H9 (cell line): ENCODE results near the gene CD52. TPM values are rescaled to one million over a fixed set of nuclear protein-coding genes. Genes with fewer than 3 reads are reported as not detected.

Source experiments
- DNase-seq: peaks from one replicate; pipeline ENCODE4 v3.0.0-alpha.2; 2017
- H2AFZ ChIP-seq: one replicate; pipeline ENCODE4 v1.6.1; 2013; ENCODE audit warnings: mild to moderate bottlenecking, low read length, control low read depth, moderate library complexity
- H2AK5ac ChIP-seq: 2 replicates; pipeline ENCODE4 v1.6.1; 2013; ENCODE audit warnings: low read length, control low read depth, mixed read lengths; ENCODE audit not compliant: insufficient read length
- H2BK120ac ChIP-seq: one replicate; pipeline ENCODE4 v1.6.1; 2013; ENCODE audit warnings: low read depth, mild to moderate bottlenecking, low read length, control low read depth, inconsistent platforms; ENCODE audit not compliant: poor library complexity, severe bottlenecking
- H2BK12ac ChIP-seq: 2 replicates; pipeline ENCODE4 v1.6.1; 2013; ENCODE audit warnings: low read length, control low read depth, mixed read lengths, low read depth; ENCODE audit not compliant: insufficient read length
- H2BK15ac ChIP-seq: 2 replicates; pipeline ENCODE4 v1.6.1; 2013; ENCODE audit warnings: low read depth, low read length, control low read depth
- H2BK20ac ChIP-seq: one replicate; pipeline ENCODE4 v1.6.1; 2013; ENCODE audit warnings: low read depth, mild to moderate bottlenecking, low read length, control low read depth, inconsistent platforms; ENCODE audit not compliant: poor library complexity, severe bottlenecking
- H2BK5ac ChIP-seq: 2 replicates; pipeline ENCODE4 v1.6.1; 2013; ENCODE audit warnings: low read length, control low read depth, mixed read lengths; ENCODE audit not compliant: insufficient read length
- H3K14ac ChIP-seq: 2 replicates; pipeline ENCODE4 v1.6.1; 2013; ENCODE audit warnings: low read length, control low read depth; ENCODE audit not compliant: insufficient read depth
- H3K18ac ChIP-seq: 2 replicates; pipeline ENCODE4 v1.6.1; 2013; ENCODE audit warnings: low read depth, mild to moderate bottlenecking, mixed read lengths, low read length, control low read depth; ENCODE audit not compliant: insufficient read length
- H3K23ac ChIP-seq: 2 replicates; pipeline ENCODE4 v1.6.1; 2013; ENCODE audit warnings: low read length, control low read depth, mixed read lengths, low read depth; ENCODE audit not compliant: insufficient read length
- H3K23me2 ChIP-seq: 2 replicates; pipeline ENCODE4 v1.6.1; 2013; ENCODE audit warnings: low read depth, mild to moderate bottlenecking, mixed read lengths, low read length, control low read depth; ENCODE audit not compliant: insufficient read length, poor library complexity, severe bottlenecking
- H3K27ac ChIP-seq: 2 replicates; pipeline ENCODE4 v1.5.1; 2013; ENCODE audit warnings: low read length, control low read depth, mixed read lengths, low read depth; ENCODE audit not compliant: insufficient read length
- H3K27me3 ChIP-seq: 2 replicates; pipeline ENCODE4 v1.6.1; 2013; ENCODE audit warnings: low read length, control low read depth, inconsistent platforms; ENCODE audit not compliant: insufficient read depth
- H3K4ac ChIP-seq: 2 replicates; pipeline ENCODE4 v1.6.1; 2013; ENCODE audit warnings: low read depth, mild to moderate bottlenecking, control low read depth, inconsistent platforms, low read length, moderate library complexity
- H3K4me1 ChIP-seq: 2 replicates; pipeline ENCODE4 v1.6.1; 2013; ENCODE audit warnings: low read length, control low read depth, inconsistent platforms; ENCODE audit not compliant: insufficient read depth
- H3K4me2 ChIP-seq: 2 replicates; pipeline ENCODE4 v1.6.1; 2013; ENCODE audit warnings: low read length, control low read depth, mixed read lengths; ENCODE audit not compliant: insufficient read length, insufficient read depth
- H3K56ac ChIP-seq: 2 replicates; pipeline ENCODE4 v1.6.1; 2013; ENCODE audit warnings: low read depth, mild to moderate bottlenecking, mixed read lengths, low read length, control low read depth; ENCODE audit not compliant: insufficient read length
- H3K79me1 ChIP-seq: 2 replicates; pipeline ENCODE4 v1.6.1; 2013; ENCODE audit warnings: low read depth, mild to moderate bottlenecking, moderate library complexity, low read length, control low read depth, inconsistent platforms; ENCODE audit not compliant: insufficient read depth, poor library complexity, severe bottlenecking
- H3K79me2 ChIP-seq: 2 replicates; pipeline ENCODE4 v1.6.1; 2013; ENCODE audit warnings: low read length, control low read depth, inconsistent platforms; ENCODE audit not compliant: insufficient read depth
- H3K9ac ChIP-seq: 2 replicates; pipeline ENCODE4 v1.6.1; 2013; ENCODE audit warnings: low read length, control low read depth, mixed read lengths; ENCODE audit not compliant: insufficient read length; ENCODE audit errors: extremely low read depth
- H3K9me3 ChIP-seq: one replicate; pipeline ENCODE4 v1.6.1; 2013; ENCODE audit warnings: low read depth, low read length, inconsistent platforms; ENCODE audit not compliant: control insufficient read depth
- H3T11ph ChIP-seq: one replicate; pipeline ENCODE4 v1.6.1; 2013; ENCODE audit warnings: mild to moderate bottlenecking, low read length, control low read depth, inconsistent platforms
- H4K20me1 ChIP-seq: one replicate; pipeline ENCODE4 v1.6.1; 2013; ENCODE audit not compliant: control insufficient read depth, insufficient read length, insufficient read depth
- H4K5ac ChIP-seq: 2 replicates; pipeline ENCODE4 v1.6.1; 2013; ENCODE audit warnings: low read depth, mild to moderate bottlenecking, mixed read lengths, low read length, control low read depth; ENCODE audit not compliant: insufficient read length
- H4K8ac ChIP-seq: replicated peaks from 2 replicates; pipeline ENCODE4 v1.6.1; 2013; ENCODE audit warnings: low read length, control low read depth, mixed read lengths, low read depth; ENCODE audit not compliant: insufficient read length
- H4K91ac ChIP-seq: 2 replicates; pipeline ENCODE4 v1.6.1; 2013; ENCODE audit warnings: low read depth, mild to moderate bottlenecking, moderate library complexity, mixed read lengths, low read length, control low read depth; ENCODE audit not compliant: insufficient read length
- H3K27ac Mint-ChIP-seq, 3 experiments: 2 replicates in 2 of 3; 3 replicates in 1 of 3; pipeline ENCODE4 v1.8.0; 2020 to 2021; ENCODE audit warnings: mixed read lengths in 3 of 3, mild to moderate bottlenecking in 1 of 3, moderate library complexity in 1 of 3
- H3K27me3 Mint-ChIP-seq: 2 replicates; pipeline ENCODE4 v1.8.0; 2021; ENCODE audit warnings: low read depth, mild to moderate bottlenecking, moderate library complexity, mixed read lengths
- H3K36me3 Mint-ChIP-seq, 3 experiments: 2 replicates in 2 of 3; 3 replicates in 1 of 3; pipeline ENCODE4 v1.8.0; 2020 to 2021; ENCODE audit warnings: low read depth in 3 of 3, mixed read lengths in 3 of 3; ENCODE audit not compliant: insufficient read depth in 1 of 3
- H3K4me1 Mint-ChIP-seq, 2 experiments: 2 replicates each; pipeline ENCODE4 v1.8.0; 2020; ENCODE audit warnings: mixed read lengths in 2 of 2
- H3K4me3 Mint-ChIP-seq, 2 experiments: 2 replicates in 1 of 2; 3 replicates in 1 of 2; pipeline ENCODE4 v1.8.0; 2020 to 2021; ENCODE audit warnings: mild to moderate bottlenecking in 2 of 2, mixed read lengths in 2 of 2, moderate library complexity in 1 of 2
- H3K9me3 Mint-ChIP-seq, 2 experiments: 2 replicates in 1 of 2; 3 replicates in 1 of 2; pipeline ENCODE4 v1.8.0; 2020; ENCODE audit warnings: mild to moderate bottlenecking in 2 of 2, mixed read lengths in 2 of 2, moderate library complexity in 1 of 2
- WGBS: extraction: QIAGEN DNeasy Blood & Tissue Kit; methylation state at CpG from one replicate; pipeline ENCODE4 v1.1.7; 2013; ENCODE audit warnings: missing lambda C conversion rate, low lambda C conversion rate, mixed read lengths; ENCODE audit not compliant: insufficient read length; ENCODE audit errors: extremely low coverage; 5-methylcytosine and 5-hydroxymethylcytosine counted together
- total RNA-seq: library from RNA; stranded (reverse); gene quantifications from 2 replicates; pipeline ENCODE4 v1.2.1, GENCODE V29; 2021
- TF ChIP-seq, protein P1 (sequence below): fragments of 200-600 bp; sonication (generic); conservative IDR thresholded peaks from 3 replicates; pipeline ENCODE4 v1.8.0; 2021; ENCODE audit warnings: antibody characterized with exemption, mild to moderate bottlenecking

Gene CD52
- total RNA-seq, 1 experiment from 2014 or later, result 4.1 TPM

DNA sequence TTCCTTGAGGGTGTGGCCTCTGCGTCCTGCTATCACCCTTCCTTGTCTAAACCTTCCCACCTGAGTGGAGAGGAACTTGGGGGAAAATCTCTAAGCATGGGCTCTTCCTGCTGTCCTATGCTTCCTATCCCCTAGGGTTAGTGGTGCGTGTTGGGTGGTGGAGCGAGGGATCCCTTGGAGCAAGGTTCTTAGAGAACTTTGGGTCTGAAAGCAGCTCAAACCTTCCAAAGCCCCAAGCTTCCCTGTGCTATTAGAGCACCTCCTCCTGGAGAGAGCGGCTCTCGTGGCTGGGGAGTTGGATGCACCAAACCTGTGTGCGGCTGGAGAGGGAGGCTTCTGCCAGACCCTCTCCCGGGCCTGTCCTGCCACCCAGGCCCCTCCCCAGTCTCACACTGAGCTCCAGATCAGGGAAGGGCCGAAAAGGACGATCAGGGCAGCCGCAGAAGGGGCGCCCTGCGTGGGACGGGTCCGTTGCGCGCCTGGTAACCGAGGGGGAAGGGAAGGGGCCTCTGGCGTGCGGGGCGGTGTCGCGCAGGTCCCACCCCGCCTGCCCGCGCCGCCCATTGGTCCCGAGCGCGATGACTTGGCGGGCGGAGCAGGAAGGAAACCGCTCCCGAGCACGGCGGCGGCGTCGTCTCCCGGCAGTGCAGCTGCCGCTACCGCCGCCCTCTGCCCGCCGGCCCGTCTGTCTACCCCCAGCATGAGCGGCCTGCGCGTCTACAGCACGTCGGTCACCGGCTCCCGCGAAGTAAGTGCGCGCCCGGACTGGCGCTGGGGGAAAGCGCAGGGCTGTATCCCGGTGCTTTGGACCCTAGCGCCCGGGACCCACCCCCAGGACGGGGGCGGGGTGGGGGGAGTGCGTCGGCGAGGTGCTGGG, 38.1 kb upstream of the CD52 start, which contains the start of gene SH3BGRL3:
SH3BGRL3 (plus strand) TSS at position 631 of the 877 bp plus-strand sequence; CDS start at position 701, 70 bp downstream.
- Histone ChIP-seq H4K20me1 (peaks cover 2% of the 10 kb centered on the region), H2AFZ (no peak within 1 kb of the TSS), H2BK20ac (no peak within 1 kb of the TSS), H3K4me1 (peaks cover 11% of the 10 kb centered on the region; the same call in 1 of the 2 replicates), H3K23ac (no peak within 1 kb of the TSS), H2BK5ac (no peak within 1 kb of the TSS), H3K23me2 (peaks cover 13% of the 10 kb centered on the region), H2BK120ac (no peak within 1 kb of the TSS), H3K79me1 (no peaks in the 10 kb centered on the region), H3T11ph (no peak within 1 kb of the TSS), H2BK12ac (no peak within 1 kb of the TSS), H3K27me3 (no peaks in the 10 kb centered on the region), H3K79me2 (no peaks in the 10 kb centered on the region), H3K9ac (peak within 1 kb of the TSS; percentile 30), H3K9me3 (no peaks in the 10 kb centered on the region), H2AK5ac (no peak within 1 kb of the TSS), H3K56ac (no peak within 1 kb of the TSS), H4K5ac (no peak within 1 kb of the TSS), H3K18ac (peak within 1 kb of the TSS; percentile 44), H4K91ac (no peak within 1 kb of the TSS), H3K4ac (no peak within 1 kb of the TSS), H3K14ac (peak within 1 kb of the TSS; percentile 70; the same call in 1 of the 2 replicates), H2BK15ac (no peak within 1 kb of the TSS), H3K27ac (no peak within 1 kb of the TSS), H4K8ac (no peak within 1 kb of the TSS), H3K4me2 (peak within 1 kb of the TSS; percentile 60)
- no peaks in the 10 kb centered on the region; the same call in 1 of the 2 replicates for H3K27me3 Mint-ChIP-seq
- DNase-seq, result peak; percentile 85
- peaks cover 39 to 53% (median 52%) of the 10 kb centered on the region in 3 experiments for H3K36me3 Mint-ChIP-seq
- H3K9me3 Mint-ChIP-seq, result no peaks in the 10 kb centered on the region; a peak in 1 of 5 replicates
- peaks cover 50 to 51% of the 10 kb centered on the region in 2 experiments for H3K4me1 Mint-ChIP-seq
- TF ChIP-seq, protein P1, sequence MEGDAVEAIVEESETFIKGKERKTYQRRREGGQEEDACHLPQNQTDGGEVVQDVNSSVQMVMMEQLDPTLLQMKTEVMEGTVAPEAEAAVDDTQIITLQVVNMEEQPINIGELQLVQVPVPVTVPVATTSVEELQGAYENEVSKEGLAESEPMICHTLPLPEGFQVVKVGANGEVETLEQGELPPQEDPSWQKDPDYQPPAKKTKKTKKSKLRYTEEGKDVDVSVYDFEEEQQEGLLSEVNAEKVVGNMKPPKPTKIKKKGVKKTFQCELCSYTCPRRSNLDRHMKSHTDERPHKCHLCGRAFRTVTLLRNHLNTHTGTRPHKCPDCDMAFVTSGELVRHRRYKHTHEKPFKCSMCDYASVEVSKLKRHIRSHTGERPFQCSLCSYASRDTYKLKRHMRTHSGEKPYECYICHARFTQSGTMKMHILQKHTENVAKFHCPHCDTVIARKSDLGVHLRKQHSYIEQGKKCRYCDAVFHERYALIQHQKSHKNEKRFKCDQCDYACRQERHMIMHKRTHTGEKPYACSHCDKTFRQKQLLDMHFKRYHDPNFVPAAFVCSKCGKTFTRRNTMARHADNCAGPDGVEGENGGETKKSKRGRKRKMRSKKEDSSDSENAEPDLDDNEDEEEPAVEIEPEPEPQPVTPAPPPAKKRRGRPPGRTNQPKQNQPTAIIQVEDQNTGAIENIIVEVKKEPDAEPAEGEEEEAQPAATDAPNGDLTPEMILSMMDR, result peak; percentile 66
- no CpG with 5 or more reads among the region's 66 CpGs for WGBS
- peak within 1 kb of the TSS; percentile 76 to 85 for H3K4me3 Mint-ChIP-seq
- peak within 1 kb of the TSS; percentile 89 to 93 (median 92) for H3K27ac Mint-ChIP-seq
